Choroid plexus epithelial cell (primary cell): ENCODE measurements around the gene CASP4.

Source experiments
- DNase-seq: peaks from one replicate; pipeline ENCODE4 v3.0.0-alpha.2; 2010; ENCODE audit warnings: low read depth
- H3K4me3 ChIP-seq: 2 replicates; pipeline ENCODE4 v1.5.1; 2011; ENCODE audit warnings: low read depth, mild to moderate bottlenecking, control low read depth, low read length, moderate library complexity
- CTCF ChIP-seq: conservative IDR thresholded peaks from 2 replicates; pipeline ENCODE4 v1.5.1; 2011; ENCODE audit warnings: low read depth, mild to moderate bottlenecking, control low read depth, inconsistent platforms, low read length, moderate library complexity

Gene CASP4

DNA sequence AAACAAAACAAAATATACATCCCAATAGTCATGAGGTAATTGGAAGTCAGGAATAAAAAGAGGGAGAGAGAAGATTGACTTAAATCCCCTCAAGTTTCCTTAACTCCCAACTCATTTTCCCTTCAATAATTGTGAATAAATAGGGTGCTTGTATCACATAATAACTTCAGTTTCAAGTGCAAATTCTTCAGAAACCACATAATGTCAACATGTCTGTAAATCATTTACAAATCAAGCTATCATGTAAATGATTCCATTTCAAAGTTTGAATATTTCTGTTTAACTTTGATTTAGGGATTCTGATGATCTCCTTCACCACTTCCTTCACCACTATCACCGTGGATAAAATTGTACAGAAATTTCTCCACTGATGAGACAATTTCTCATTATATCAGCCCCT lies 31.3 kb upstream of the CASP4 start:
- no peak overlapping the region for H3K4me3 ChIP-seq
- no peak for TF ChIP-seq CTCF

DNA sequence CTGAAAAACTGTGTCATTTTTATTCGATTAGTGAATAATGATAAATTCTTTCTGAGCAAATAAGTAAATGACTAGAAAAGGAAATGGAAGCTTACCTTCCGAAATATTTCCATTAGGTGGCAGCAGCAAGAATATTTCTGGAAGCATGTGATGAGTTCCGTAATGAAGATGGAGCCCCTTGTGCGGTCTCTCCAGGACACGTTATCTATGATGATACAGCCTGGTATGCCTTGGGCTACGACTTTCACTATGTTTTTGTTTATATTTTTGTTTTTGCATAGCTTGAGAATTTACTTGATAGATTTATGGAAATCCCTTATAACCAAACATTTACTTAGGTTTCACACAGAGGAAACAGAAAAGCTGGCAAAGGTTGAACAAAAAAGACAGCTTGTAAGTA lies 28.9 kb upstream of the CASP4 start:
- peak; percentile 43 for TF ChIP-seq CTCF
- DNase-seq: peak; percentile 69

More for the DNA sequence above, 31.3 kb upstream of the CASP4 start:
- DNase-seq: no peak

DNA sequence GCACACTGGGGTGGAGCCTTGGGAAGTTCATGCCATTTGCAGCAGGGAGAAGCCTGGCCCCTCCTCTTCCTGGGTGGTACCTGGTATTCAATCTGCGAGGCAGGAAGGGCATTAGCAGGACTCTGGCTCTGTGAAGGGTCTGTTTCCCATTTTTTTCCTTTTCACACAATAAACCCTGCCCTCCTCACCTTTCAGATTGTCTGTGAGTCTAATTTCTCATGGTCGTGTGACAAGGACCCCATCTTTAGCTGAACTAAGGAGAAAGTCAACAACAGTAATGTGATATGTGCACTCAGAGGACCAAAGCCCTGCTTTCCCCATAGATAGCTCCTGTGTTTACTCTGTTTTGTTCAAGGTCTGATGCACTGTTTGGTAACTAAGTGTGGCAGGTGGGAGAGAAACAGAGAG lies 26.6 kb upstream of the CASP4 start:
- no peak overlapping the region for H3K4me3 ChIP-seq
- no peak for DNase-seq
- TF ChIP-seq CTCF: no peak

More for the DNA sequence above, 28.9 kb upstream of the CASP4 start:
- H3K4me3 ChIP-seq: no peak overlapping the region

DNA sequence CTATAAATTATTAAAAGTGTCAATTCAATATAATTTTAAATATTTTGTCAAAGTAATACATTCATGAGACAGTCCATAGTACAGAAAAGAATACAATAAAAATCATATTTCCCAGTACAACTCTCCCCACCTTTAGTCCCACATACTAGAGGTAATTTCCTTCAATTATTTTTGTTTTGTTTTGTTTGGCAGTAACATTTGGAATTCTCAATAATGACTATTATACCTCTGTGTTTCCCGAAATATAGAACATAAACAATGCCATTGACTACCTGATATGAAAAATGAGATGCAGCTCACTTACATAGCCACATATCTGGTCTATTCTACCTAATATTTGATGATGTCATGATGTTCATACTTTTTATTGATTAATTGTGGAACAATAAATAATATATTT lies 24.4 kb upstream of the CASP4 start:
- TF ChIP-seq CTCF: no peak
- no peak for DNase-seq
- no peak overlapping the region for H3K4me3 ChIP-seq

DNA sequence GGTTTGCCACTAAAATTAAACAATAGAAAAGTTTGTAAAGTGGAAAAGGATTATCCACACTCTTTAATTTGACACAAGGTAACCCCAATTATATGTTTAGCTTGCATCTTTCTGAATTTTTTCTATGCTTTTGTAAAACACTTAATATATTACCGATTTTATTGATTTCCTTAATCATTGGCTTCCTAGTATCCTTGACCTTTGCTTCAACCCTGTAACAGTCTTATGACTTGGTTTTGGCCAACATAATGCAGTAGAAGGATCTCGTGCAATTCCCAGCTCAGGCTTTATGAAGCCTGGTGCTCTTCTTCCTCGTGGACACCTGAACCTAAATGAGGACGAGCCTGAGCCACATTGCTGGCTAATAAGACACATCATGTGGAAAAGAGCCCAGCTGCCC lies 23.6 kb upstream of the CASP4 start:
- no peak for TF ChIP-seq CTCF
- no peak for DNase-seq
- no peak overlapping the region for H3K4me3 ChIP-seq

- DNase-seq: no peak
- TF ChIP-seq CTCF: no peak
- no peak overlapping the region for H3K4me3 ChIP-seq
Measured at GRCh38 chr11:104984808-104985207, 16.4 kb upstream of the CASP4 start.

- H3K4me3 ChIP-seq: no peak overlapping the region
- TF ChIP-seq CTCF: no peak
Measured at GRCh38 chr11:104979839-104980238, 11.5 kb upstream of the CASP4 start.

More at GRCh38 chr11:104979839-104980238, 11.5 kb upstream of the CASP4 start:
- DNase-seq: no peak
